NCI-H2196 (cell line): ENCODE results near the gene NSF.
"Not testable (repeated sequence)": the region's sequence is repeated elsewhere in the genome, so short reads cannot be mapped to it uniquely, and the experiment has no call there.

Experiments
- DNase-seq: peaks from one replicate; lab custom pipeline; 2025; ENCODE audit not compliant: unreplicated experiment; lab: John Stamatoyannopoulos, UW

Gene NSF

GRCh38 chr17:46696522-46696921 is 106.1 kb downstream of the NSF start:
- DNase-seq = not testable (repeated sequence)

- not testable (repeated sequence) for DNase-seq
Measured at GRCh38 chr17:46699014-46699413, 108.5 kb downstream of the NSF start.

GRCh38 chr17:46717999-46718398 is 127.5 kb downstream of the NSF start:
- no peak for DNase-seq

GRCh38 chr17:46719891-46720290 is 129.4 kb downstream of the NSF start:
- DNase-seq = no peak

- DNase-seq = no peak
Measured at GRCh38 chr17:46720408-46720807, 129.9 kb downstream of the NSF start.

GRCh38 chr17:46722662-46723285 is 132.3 kb downstream of the NSF start:
- no peak for DNase-seq

- no peak for DNase-seq
Measured at GRCh38 chr17:46726206-46726605, 135.7 kb downstream of the NSF start.

- DNase-seq = no peak
Measured at GRCh38 chr17:46727572-46728348, 137.3 kb downstream of the NSF start.

- no peak for DNase-seq
Measured at GRCh38 chr17:46730026-46730425, 139.6 kb downstream of the NSF start.

- DNase-seq = no peak
Measured at GRCh38 chr17:46730679-46731078, 140.2 kb downstream of the NSF start.

GRCh38 chr17:46732160-46732559 is 141.7 kb downstream of the NSF start:
- no peak for DNase-seq

- no peak for DNase-seq
Measured at GRCh38 chr17:46732754-46733398, 142.4 kb downstream of the NSF start.

GRCh38 chr17:46733837-46734475 is 143.5 kb downstream of the NSF start:
- DNase-seq = no peak

GRCh38 chr17:46736100-46736499 is 145.6 kb downstream of the NSF start:
- no peak for DNase-seq

GRCh38 chr17:46737326-46737725 is 146.9 kb downstream of the NSF start:
- DNase-seq = no peak

GRCh38 chr17:46738544-46738943 is 148.1 kb downstream of the NSF start:
- no peak for DNase-seq

- DNase-seq = no peak
Measured at GRCh38 chr17:46739982-46740381, 149.5 kb downstream of the NSF start.

GRCh38 chr17:46741122-46741730 is 150.8 kb downstream of the NSF start:
- no peak for DNase-seq

GRCh38 chr17:46742565-46743270 is 152.2 kb downstream of the NSF start:
- no peak for DNase-seq

GRCh38 chr17:46744441-46744840 is 154.0 kb downstream of the NSF start:
- no peak for DNase-seq

GRCh38 chr17:46745376-46745775 is 154.9 kb downstream of the NSF start:
- no peak for DNase-seq
